DMS79 (cell line): ENCODE measurements around the gene TNXB.
"Not testable (repeated sequence)": the region's sequence is repeated elsewhere in the genome, so short reads cannot be mapped to it uniquely, and the experiment has no call there.

Source experiments
- DNase-seq: peaks from one replicate; lab custom pipeline; 2025; lab: John Stamatoyannopoulos, UW

Gene TNXB

GRCh38 chr6:32085759-32086459 lies 23.2 kb downstream of the TNXB start:
- DNase-seq = no peak

- no peak for DNase-seq
These were observed 24.4 kb downstream of the TNXB start for GRCh38 chr6:32084780-32085179.

GRCh38 chr6:32083812-32084768 lies 25.0 kb downstream of the TNXB start:
- DNase-seq = no peak

GRCh38 chr6:32082935-32083334 lies 26.2 kb downstream of the TNXB start:
- DNase-seq = no peak

GRCh38 chr6:32082478-32082877 lies 26.7 kb downstream of the TNXB start:
- DNase-seq = no peak

- no peak for DNase-seq
These were observed 27.8 kb downstream of the TNXB start for GRCh38 chr6:32081168-32081990.

- DNase-seq = no peak
These were observed 29.4 kb downstream of the TNXB start for GRCh38 chr6:32079566-32080290.

- DNase-seq = no peak
These were observed 32.8 kb downstream of the TNXB start for GRCh38 chr6:32076321-32076809.

GRCh38 chr6:32075781-32076180 lies 33.4 kb downstream of the TNXB start:
- no peak for DNase-seq

GRCh38 chr6:32074996-32075532 lies 34.1 kb downstream of the TNXB start:
- DNase-seq = no peak

- DNase-seq = no peak
These were observed 35.5 kb downstream of the TNXB start for GRCh38 chr6:32073613-32074012.

GRCh38 chr6:32073101-32073500 lies 36.0 kb downstream of the TNXB start:
- peak; percentile 26 for DNase-seq

- DNase-seq = no peak
These were observed 38.2 kb downstream of the TNXB start for GRCh38 chr6:32070814-32071543.

- no peak for DNase-seq
These were observed 39.1 kb downstream of the TNXB start for GRCh38 chr6:32069878-32070515.

- no peak for DNase-seq
These were observed 39.7 kb downstream of the TNXB start for GRCh38 chr6:32069460-32069859.

GRCh38 chr6:32068867-32069266 lies 40.3 kb downstream of the TNXB start:
- DNase-seq = no peak

GRCh38 chr6:32068315-32068714 lies 40.8 kb downstream of the TNXB start:
- DNase-seq = not testable (repeated sequence)

- not testable (repeated sequence) for DNase-seq
These were observed 41.6 kb downstream of the TNXB start for GRCh38 chr6:32067521-32067920.

- no peak for DNase-seq
These were observed 44.4 kb downstream of the TNXB start for GRCh38 chr6:32064706-32065105.
